ENCODE results near the gene IFNL1.

DNA sequence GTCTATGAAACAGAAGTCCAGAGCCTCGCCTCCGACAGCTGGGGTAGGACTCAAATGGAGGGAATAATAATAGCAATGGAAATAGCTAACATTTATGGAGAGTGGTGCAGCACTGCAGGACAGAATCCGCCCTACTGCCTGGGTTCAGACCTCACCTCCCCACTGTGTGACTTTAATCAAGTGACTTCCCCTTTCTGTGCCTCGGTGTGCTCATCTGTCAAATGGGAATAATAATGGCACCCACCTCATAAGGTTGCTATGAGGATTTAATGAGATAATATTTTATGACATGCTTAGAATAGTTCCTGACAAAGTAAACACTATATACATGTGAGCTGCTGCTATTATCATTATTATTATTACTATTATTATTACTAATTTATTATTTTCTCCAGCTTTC is 21.3 kb downstream of the IFNL1 start:
- TF ChIP-seq POLR2AphosphoS5 (IDR thresholded peaks at IDR 0.05; ENCODE audit: borderline replicate concordance, low read depth, low read length), result no peak
- TF ChIP-seq EZH2 (IDR thresholded peaks at IDR 0.05), result no peak
